Ishikawa (cell line): ENCODE data around the gene LMTK2.

Experiments
- CEBPB ChIP-seq: IDR thresholded peaks from 2 replicates; pipeline ENCODE4 v1.6.1; 2012
- CREB1 ChIP-seq: IDR thresholded peaks from 2 replicates; pipeline ENCODE4 v1.6.1; 2012; ENCODE audit warnings: low read depth
- EGR1 ChIP-seq: IDR thresholded peaks from 2 replicates; pipeline ENCODE4 v1.6.1; 2012
- EP300 ChIP-seq: IDR thresholded peaks from 2 replicates; pipeline ENCODE4 v1.6.1; 2012; ENCODE audit warnings: borderline replicate concordance
- FOXM1 ChIP-seq: IDR thresholded peaks from 2 replicates; pipeline ENCODE4 v1.6.1; 2012; ENCODE audit warnings: low read depth, borderline replicate concordance
- MAX ChIP-seq: IDR thresholded peaks from 2 replicates; pipeline ENCODE4 v1.6.1; 2012
- NFIC ChIP-seq: IDR thresholded peaks from 2 replicates; pipeline ENCODE4 v1.6.1; 2012
- RAD21 ChIP-seq: IDR thresholded peaks from 2 replicates; pipeline ENCODE4 v1.6.1; 2012; ENCODE audit warnings: low read depth
- REST ChIP-seq: IDR thresholded peaks from 2 replicates; pipeline ENCODE4 v1.6.1; 2012; ENCODE audit warnings: low read depth, mild to moderate bottlenecking
- TAF1 ChIP-seq: IDR thresholded peaks from 2 replicates; pipeline ENCODE4 v1.6.1; 2012; ENCODE audit warnings: low read depth, mild to moderate bottlenecking
- TCF12 ChIP-seq: IDR thresholded peaks from 2 replicates; pipeline ENCODE4 v1.6.1; 2012; ENCODE audit warnings: low read depth
- TEAD4 ChIP-seq: IDR thresholded peaks from 2 replicates; pipeline ENCODE4 v1.6.1; 2012
- USF1 ChIP-seq: IDR thresholded peaks from 2 replicates; pipeline ENCODE4 v1.6.1; 2012
- YY1 ChIP-seq: IDR thresholded peaks from 2 replicates; pipeline ENCODE4 v1.6.1; 2012; ENCODE audit warnings: low read depth
- ZBTB7A ChIP-seq: IDR thresholded peaks from 2 replicates; pipeline ENCODE4 v1.6.1; 2012; ENCODE audit warnings: low read depth

LMTK2 gene

GRCh38 chr7:98232799-98233198 lies 126.1 kb downstream of the LMTK2 start:
- TF ChIP-seq CEBPB = no peak
- no peak for TF ChIP-seq REST
- no peak for TF ChIP-seq ZBTB7A
- TF ChIP-seq CREB1 = no peak
- no peak for TF ChIP-seq YY1
- TF ChIP-seq NFIC = no peak
- TF ChIP-seq TEAD4 = no peak
- TF ChIP-seq USF1 = no peak
- TF ChIP-seq EGR1 = no peak
- no peak for TF ChIP-seq TCF12
- no peak for TF ChIP-seq FOXM1
- TF ChIP-seq EP300 = no peak
- no peak for TF ChIP-seq TAF1

- TF ChIP-seq EP300 (no peak), TCF12 (no peak), ZBTB7A (no peak), RAD21 (no peak), USF1 (no peak)
These were observed 126.8 kb downstream of the LMTK2 start for GRCh38 chr7:98233219-98234070.

- TF ChIP-seq YY1 (no peak), USF1 (no peak), TEAD4 (no peak), FOXM1 (no peak), NFIC (no peak), CREB1 (no peak), TAF1 (no peak), ZBTB7A (no peak), MAX (no peak), REST (no peak), EGR1 (no peak)
These were observed 127.9 kb downstream of the LMTK2 start for GRCh38 chr7:98234429-98235147.

GRCh38 chr7:98235901-98236300 lies 129.2 kb downstream of the LMTK2 start:
- TF ChIP-seq CREB1 (no peak), CEBPB (no peak), TAF1 (no peak), TEAD4 (no peak), TCF12 (no peak), EGR1 (no peak), FOXM1 (no peak), RAD21 (no peak), ZBTB7A (no peak), YY1 (no peak), REST (no peak)
